ENCODE data around the gene CAMP. TPM values are rescaled to one million over a fixed set of nuclear protein-coding genes. Genes with fewer than 3 reads are reported as not detected.

The CAMP gene
- polyA plus RNA-seq, 3 donors = 2.1 to 5.1 (median 3.4) TPM

- H3K9ac ChIP-seq (ENCODE audit: insufficient read depth, low read length, poor library complexity, severe bottlenecking) = no peak overlapping the region
- Mint-ChIP-seq H3K27me3 (ENCODE audit: low read depth in 3 of 3) (no peaks in the 10 kb centered on the region), H3K9me3 (no peaks in the 10 kb centered on the region), H3K4me3 (no peak overlapping the region), H3K27ac (no peak overlapping the region), H3K4me1 (peaks cover 15% of the 10 kb centered on the region), H3K36me3 (peaks cover 25 to 45% of the 10 kb centered on the region in 2 donors)
- H3K4me3 ChIP-seq (replicated peaks in 1 of 3; ENCODE audit: low read depth in 2 of 3, low read length in 3 of 3) = no peak overlapping the region
- H3K79me2 ChIP-seq (ENCODE audit: insufficient read depth, low read length) = peaks cover 75% of the 10 kb centered on the region
- no peak overlapping the region for H2AFZ ChIP-seq (ENCODE audit: insufficient read depth, low read depth, low read length, poor library complexity, severe bottlenecking)
- H3K4me2 ChIP-seq (replicated peaks; ENCODE audit: extremely low read depth, low read length, poor library complexity, severe bottlenecking) = no peak overlapping the region
- intact Hi-C loops (cut with micrococcal nuclease) = loop anchor here in 1 of 2 donors (10.0 kb wide), 1 partner anchor 261 kb away; the partner anchor contains the start of genes ATRIP, CCDC51 and TMA7
- DNase-seq = no peak
- H4K20me1 ChIP-seq (ENCODE audit: insufficient read depth, low read length) = no peaks in the 10 kb centered on the region
- H3K27ac ChIP-seq (ENCODE audit: low read depth in 1 of 2, low read length in 2 of 2) = no peak overlapping the region
- TF ChIP-seq CTCF (IDR thresholded peaks at IDR 0.05) = no peak
- peaks cover 27 to 53% of the 10 kb centered on the region in 2 donors for H3K36me3 ChIP-seq (replicated peaks in 1 of 2; ENCODE audit: control insufficient read depth in 1 of 2, insufficient read depth in 2 of 2, low read length in 2 of 2)
- no peaks in the 10 kb centered on the region for H3K9me3 ChIP-seq (replicated peaks in 1 of 2; ENCODE audit: control insufficient read depth in 1 of 2, insufficient read depth in 1 of 2, low read length in 2 of 2)
- H3K27me3 ChIP-seq (ENCODE audit: control insufficient read depth in 2 of 2, insufficient read depth in 2 of 2, low read length in 2 of 2) = no peaks in the 10 kb centered on the region
- WGBS (ENCODE audit: insufficient coverage) = no CpG with 5 or more reads among the region's 2 CpGs
- peaks cover 16 to 21% of the 10 kb centered on the region in 2 donors for H3K4me1 ChIP-seq (ENCODE audit: control insufficient read depth in 1 of 2, insufficient read depth in 2 of 2, low read length in 2 of 2)
These were observed 39.0 kb upstream of the CAMP start for GRCh38 chr3:48184299-48184698.

- H3K36me3 ChIP-seq (replicated peaks in 1 of 2; ENCODE audit: control insufficient read depth in 1 of 2, insufficient read depth in 2 of 2, low read length in 2 of 2) = peaks cover 23 to 45% of the 10 kb centered on the region in 2 donors
- Mint-ChIP-seq H3K4me3 (no peak overlapping the region), H3K36me3 (peaks cover 23 to 39% of the 10 kb centered on the region in 2 donors), H3K9me3 (no peaks in the 10 kb centered on the region), H3K27ac (no peak overlapping the region), H3K4me1 (peaks cover 15% of the 10 kb centered on the region), H3K27me3 (ENCODE audit: low read depth in 3 of 3) (no peaks in the 10 kb centered on the region)
- 100% methylated on average over 2 of the region's 4 CpGs for WGBS (ENCODE audit: insufficient coverage)
- no peak overlapping the region for H3K27ac ChIP-seq (ENCODE audit: low read depth in 1 of 2, low read length in 2 of 2)
- peaks cover 71% of the 10 kb centered on the region for H3K79me2 ChIP-seq (ENCODE audit: insufficient read depth, low read length)
- H3K9me3 ChIP-seq (replicated peaks in 1 of 2; ENCODE audit: control insufficient read depth in 1 of 2, insufficient read depth in 1 of 2, low read length in 2 of 2) = no peaks in the 10 kb centered on the region
- intact Hi-C loops (cut with micrococcal nuclease) = loop anchor here (5.0 to 10.0 kb wide), 2 partner anchors 57 to 260 kb away; partner anchors contain the start of genes ATRIP (in 1 of the 2), CCDC51 (in 1 of the 2), TMA7 (in 1 of the 2) and ZNF589 (in 1 of the 2)
- H3K27me3 ChIP-seq (ENCODE audit: control insufficient read depth in 2 of 2, insufficient read depth in 2 of 2, low read length in 2 of 2) = no peaks in the 10 kb centered on the region
- no peak for TF ChIP-seq CTCF (IDR thresholded peaks at IDR 0.05)
- no peak overlapping the region for H2AFZ ChIP-seq (ENCODE audit: insufficient read depth, low read depth, low read length, poor library complexity, severe bottlenecking)
- no peak overlapping the region for H3K9ac ChIP-seq (ENCODE audit: insufficient read depth, low read length, poor library complexity, severe bottlenecking)
- H3K4me2 ChIP-seq (replicated peaks; ENCODE audit: extremely low read depth, low read length, poor library complexity, severe bottlenecking) = no peak overlapping the region
- no peak for DNase-seq
- no peaks in the 10 kb centered on the region for H4K20me1 ChIP-seq (ENCODE audit: insufficient read depth, low read length)
- peaks cover 16 to 21% of the 10 kb centered on the region in 2 donors for H3K4me1 ChIP-seq (ENCODE audit: control insufficient read depth in 1 of 2, insufficient read depth in 2 of 2, low read length in 2 of 2)
- H3K4me3 ChIP-seq (replicated peaks in 1 of 3; ENCODE audit: low read depth in 2 of 3, low read length in 3 of 3) = no peak overlapping the region
These were observed 38.2 kb upstream of the CAMP start for GRCh38 chr3:48185129-48185528.

Data from CD14-positive monocyte (primary cell).